ENCODE measurements around the gene CA5A. TPM values are rescaled to one million over a fixed set of nuclear protein-coding genes. Genes with fewer than 3 reads are reported as not detected.

CA5A gene
- total RNA-seq, 1 donor from 2014 or later = not detected

DNA sequence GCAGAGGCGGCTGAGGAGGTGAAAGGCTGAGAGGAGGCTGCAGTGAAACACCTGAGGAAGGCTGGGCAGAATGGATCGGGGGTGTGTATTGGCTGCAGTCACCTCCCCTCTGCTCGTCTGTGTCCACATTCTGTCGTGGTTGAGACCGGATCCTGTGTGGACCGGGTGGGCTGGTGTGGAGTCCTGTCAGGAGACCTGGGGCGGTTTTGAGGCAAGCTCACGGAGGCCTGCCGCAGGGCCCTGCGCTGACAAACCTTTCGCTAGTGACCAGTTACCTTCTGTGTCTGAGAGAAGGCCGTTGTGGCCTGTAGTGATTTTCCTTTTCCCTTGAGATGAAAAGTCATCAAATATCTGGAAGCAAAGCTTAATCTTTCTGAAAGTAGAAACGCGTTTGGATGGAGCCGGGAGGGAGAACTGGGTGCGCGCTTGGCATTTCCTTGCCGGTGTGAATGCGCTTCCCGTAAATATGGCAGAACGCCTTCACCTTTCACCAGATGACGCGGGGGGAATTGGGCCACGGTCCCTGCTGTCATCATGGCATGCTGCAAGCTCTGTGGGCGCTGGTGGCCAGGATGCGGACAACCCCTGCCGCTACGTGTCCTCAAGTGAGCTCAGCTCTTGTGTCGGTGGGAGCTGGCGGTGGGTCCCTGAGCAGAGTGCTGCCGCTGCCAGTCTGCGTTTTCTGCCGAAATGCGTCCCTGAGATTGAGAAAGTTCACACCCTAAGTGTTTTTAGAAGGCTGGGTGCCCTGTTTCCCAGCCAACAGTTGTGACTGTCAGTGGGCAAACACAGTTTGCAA is 21.2 kb upstream of the CA5A start:
- Mint-ChIP-seq H3K36me3 (ENCODE audit: low read depth) (peaks cover 62% of the 10 kb centered on the region), H3K4me1 (peaks cover 90% of the 10 kb centered on the region), H3K27me3 (no peaks in the 10 kb centered on the region), H3K4me3 (peak overlapping the region; percentile 79), H3K27ac (peak overlapping the region; percentile 91), H3K9me3 (no peaks in the 10 kb centered on the region)
- intact Hi-C loops (cut with micrococcal nuclease) = loop anchor here (10.0 kb wide), 2 partner anchors 463 to 1287 kb away; partner anchors contain the start of gene ZCCHC14
- no peak for DNase-seq
- TF ChIP-seq, protein P1, sequence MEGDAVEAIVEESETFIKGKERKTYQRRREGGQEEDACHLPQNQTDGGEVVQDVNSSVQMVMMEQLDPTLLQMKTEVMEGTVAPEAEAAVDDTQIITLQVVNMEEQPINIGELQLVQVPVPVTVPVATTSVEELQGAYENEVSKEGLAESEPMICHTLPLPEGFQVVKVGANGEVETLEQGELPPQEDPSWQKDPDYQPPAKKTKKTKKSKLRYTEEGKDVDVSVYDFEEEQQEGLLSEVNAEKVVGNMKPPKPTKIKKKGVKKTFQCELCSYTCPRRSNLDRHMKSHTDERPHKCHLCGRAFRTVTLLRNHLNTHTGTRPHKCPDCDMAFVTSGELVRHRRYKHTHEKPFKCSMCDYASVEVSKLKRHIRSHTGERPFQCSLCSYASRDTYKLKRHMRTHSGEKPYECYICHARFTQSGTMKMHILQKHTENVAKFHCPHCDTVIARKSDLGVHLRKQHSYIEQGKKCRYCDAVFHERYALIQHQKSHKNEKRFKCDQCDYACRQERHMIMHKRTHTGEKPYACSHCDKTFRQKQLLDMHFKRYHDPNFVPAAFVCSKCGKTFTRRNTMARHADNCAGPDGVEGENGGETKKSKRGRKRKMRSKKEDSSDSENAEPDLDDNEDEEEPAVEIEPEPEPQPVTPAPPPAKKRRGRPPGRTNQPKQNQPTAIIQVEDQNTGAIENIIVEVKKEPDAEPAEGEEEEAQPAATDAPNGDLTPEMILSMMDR (IDR thresholded peaks at IDR 0.05) = no peak
- CTCF ChIA-PET = interaction anchor here (1.4 kb wide), 1 partner anchor 480 kb away, joined by 5 read pairs; no protein-coding TSS in a partner anchor
- POLR2A ChIA-PET = interaction anchor here (0.6 to 2.9 kb wide), 4 partner anchors 9 to 179 kb away, joined by 4 to 9 read pairs (median 6); no protein-coding TSS in a partner anchor
- no peak for ATAC-seq (ENCODE audit: low read depth)

GRCh38 chr16:87956365-87957231 is 20.3 kb upstream of the CA5A start:
- ChIA-PET POLR2A (interaction anchor here (0.6 to 2.9 kb wide), 10 partner anchors 10 to 474 kb away, joined by 3 to 9 read pairs (median 5); no protein-coding TSS in a partner anchor), CTCF (interaction anchor here (1.4 kb wide), 1 partner anchor 481 kb away, joined by 5 read pairs; no protein-coding TSS in a partner anchor)
- peaks cover 92% of the 10 kb centered on the region for H3K4me1 Mint-ChIP-seq
- H3K36me3 Mint-ChIP-seq (ENCODE audit: low read depth) = peaks cover 64% of the 10 kb centered on the region
- DNase-seq (peak; percentile 51), ATAC-seq (ENCODE audit: low read depth) (peak; percentile 52)
- intact Hi-C loops (cut with micrococcal nuclease) = loop anchor here (1.0 to 10.0 kb wide), 4 partner anchors 90 to 1288 kb away; partner anchors contain the start of gene ZCCHC14
- peak overlapping the region; percentile 91 for H3K27ac Mint-ChIP-seq
- no peaks in the 10 kb centered on the region for H3K27me3 Mint-ChIP-seq
- TF ChIP-seq, protein P1 (IDR thresholded peaks at IDR 0.05) = no peak
- no peaks in the 10 kb centered on the region for H3K9me3 Mint-ChIP-seq
- H3K4me3 Mint-ChIP-seq = peak overlapping the region; percentile 79

DNA sequence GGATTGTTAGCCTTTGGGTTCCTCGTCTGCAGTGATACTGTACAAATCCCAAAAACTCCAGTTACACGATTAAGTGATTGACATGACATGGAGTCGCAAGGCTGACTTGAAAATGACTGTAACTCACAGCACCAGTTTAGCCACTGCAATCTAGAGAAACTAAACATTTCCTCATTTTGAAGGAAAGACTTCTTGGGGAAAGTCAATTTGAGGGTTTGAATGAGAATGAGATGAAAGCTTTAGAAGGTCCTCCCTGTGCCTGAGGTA is 19.7 kb upstream of the CA5A start:
- Mint-ChIP-seq H3K9me3 (no peaks in the 10 kb centered on the region), H3K36me3 (ENCODE audit: low read depth) (peaks cover 60% of the 10 kb centered on the region), H3K4me1 (peaks cover 87% of the 10 kb centered on the region), H3K27ac (peak overlapping the region; percentile 91), H3K27me3 (no peaks in the 10 kb centered on the region), H3K4me3 (peak overlapping the region; percentile 79)
- CTCF ChIA-PET = interaction anchor here (1.4 kb wide), 1 partner anchor 481 kb away, joined by 5 read pairs; no protein-coding TSS in a partner anchor
- ATAC-seq (ENCODE audit: low read depth) (no peak), DNase-seq (no peak)
- intact Hi-C loops (cut with micrococcal nuclease) = loop anchor here (1.0 to 10.0 kb wide), 4 partner anchors 90 to 1289 kb away; partner anchors contain the start of gene ZCCHC14
- TF ChIP-seq, protein P1 (IDR thresholded peaks at IDR 0.05) = no peak
- POLR2A ChIA-PET = interaction anchor here (0.7 to 2.9 kb wide), 8 partner anchors 11 to 475 kb away, joined by 3 to 9 read pairs (median 5); no protein-coding TSS in a partner anchor

DNA sequence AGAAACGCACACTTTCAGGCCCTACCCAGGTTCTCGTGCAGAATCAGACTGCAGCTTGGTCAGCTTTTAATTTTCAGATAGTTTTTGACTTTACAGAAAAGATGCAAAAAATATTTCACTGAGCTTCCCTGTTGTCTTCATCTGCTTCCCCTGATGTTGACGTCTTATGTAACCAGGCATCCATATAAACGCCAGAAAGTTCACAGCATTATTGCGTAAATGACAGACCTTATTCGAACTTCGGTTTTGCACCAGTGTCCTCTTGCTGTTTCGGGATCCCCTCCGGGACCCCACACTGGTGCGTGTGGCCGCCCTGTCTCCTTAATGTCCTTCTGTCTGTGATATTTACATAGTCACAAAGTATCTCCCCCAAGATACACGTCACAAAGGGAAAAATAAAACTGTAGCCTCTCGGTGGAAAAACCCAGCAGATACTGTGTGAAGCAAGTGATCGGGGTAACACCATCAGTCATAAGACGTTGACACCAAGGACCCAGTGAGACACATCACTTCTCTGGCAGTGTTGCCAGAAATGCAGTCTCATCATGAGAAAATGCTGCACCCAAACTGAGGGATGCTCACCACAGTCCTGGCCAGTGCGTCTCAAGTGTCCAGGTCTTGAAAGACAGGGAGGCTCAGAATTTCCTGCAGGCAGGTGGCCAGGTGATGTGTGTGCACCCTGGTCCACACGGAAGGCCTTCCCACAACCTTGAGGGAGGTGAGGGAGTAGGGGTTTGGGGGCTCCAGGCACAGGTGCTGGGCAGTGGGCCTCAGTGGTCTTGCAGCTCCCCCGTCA is 19.2 kb upstream of the CA5A start:
- POLR2A ChIA-PET = interaction anchor here (0.7 to 2.9 kb wide), 7 partner anchors 10 to 475 kb away, joined by 3 to 9 read pairs (median 6); no protein-coding TSS in a partner anchor
- CTCF ChIA-PET = interaction anchor here (1.4 kb wide), 1 partner anchor 482 kb away, joined by 5 read pairs; no protein-coding TSS in a partner anchor
- intact Hi-C loops (cut with micrococcal nuclease) = loop anchor here (1.0 to 10.0 kb wide), 4 partner anchors 91 to 1289 kb away; partner anchors contain the start of gene ZCCHC14

More for the DNA sequence above, 19.2 kb upstream of the CA5A start:
- ATAC-seq (ENCODE audit: low read depth) (no peak), DNase-seq (no peak)
- Mint-ChIP-seq H3K4me1 (peaks cover 88% of the 10 kb centered on the region), H3K36me3 (ENCODE audit: low read depth) (peaks cover 62% of the 10 kb centered on the region), H3K9me3 (no peaks in the 10 kb centered on the region), H3K27me3 (no peaks in the 10 kb centered on the region), H3K4me3 (peak overlapping the region; percentile 79), H3K27ac (peak overlapping the region; percentile 91)
- TF ChIP-seq, protein P1 (IDR thresholded peaks at IDR 0.05) = no peak

Data from activated B cell treated with CpG ODN at 0.5 μM for 24 hours (primary cell).